Tibial nerve (tissue), 4 donors: ENCODE measurements around the gene CARS2. TPM values are rescaled to one million over a fixed set of nuclear protein-coding genes. Genes with fewer than 3 reads are reported as not detected.

Experiments
- DNase-seq, 2 donors: peaks; one replicate each; pipeline ENCODE4 v3.0.0-alpha.2; 2019; ENCODE audit warnings: low spot score in 2 of 2
- H3K27ac ChIP-seq, 4 donors: fragments of 200-600 bp; sonication (generic) in 3 of 4; one replicate each; pipeline ENCODE4 v1.5.1; 2017 to 2019; ENCODE audit warnings: mild to moderate bottlenecking in 1 of 4
- H3K27me3 ChIP-seq, 2 donors: fragments of 200-600 bp; sonication (generic) in 1 of 2; one replicate each; pipeline versions ENCODE4 v1.5.1 to v1.6.0; 2017 to 2019
- H3K36me3 ChIP-seq, 3 donors: fragments of 200-600 bp; sonication (generic); one replicate each; pipeline ENCODE4 v1.5.1; 2018 to 2019
- H3K4me1 ChIP-seq, 4 donors: fragments of 200-600 bp; sonication (generic) in 3 of 4; one replicate each; pipeline ENCODE4 v1.5.1; 2017 to 2019
- H3K4me3 ChIP-seq, 4 donors: fragments of 200-600 bp; sonication (generic) in 3 of 4; one replicate each; pipeline ENCODE4 v1.5.1; 2017 to 2019; ENCODE audit warnings: mild to moderate bottlenecking in 1 of 4, moderate library complexity in 1 of 4
- H3K9me3 ChIP-seq, 4 donors: fragments of 200-600 bp; sonication (generic) in 3 of 4; one replicate each; pipeline ENCODE4 v1.5.1; 2017 to 2019
- EP300 ChIP-seq, 2 donors: sonication (generic); formaldehyde crosslinking; IDR thresholded peaks; one replicate each; pipeline ENCODE4 v1.6.1; 2017; ENCODE audit warnings: antibody characterized with exemption in 2 of 2, mild to moderate bottlenecking in 1 of 2
- POLR2A ChIP-seq, 2 donors: fragments of 450-650 bp; IDR thresholded peaks; one replicate each; pipeline ENCODE4 v1.6.1; 2017; ENCODE audit warnings: antibody characterized with exemption in 2 of 2, mild to moderate bottlenecking in 2 of 2, moderate library complexity in 2 of 2
- WGBS, 2 donors: methylation state at CpG; one replicate each; pipeline ENCODE4 v1.1.5; 2018; 5-methylcytosine and 5-hydroxymethylcytosine counted together
- total RNA-seq, 4 donors: library from RNA; depleted of rRNA; stranded (reverse); fragments of >200 nt; gene quantifications; one replicate each; pipeline ENCODE4 v1.1.0, GENCODE V29; 2016
- TF ChIP-seq, protein P1 (sequence below), 5 experiments: fragments of 200-600 bp in 3 of 5; fragments of 450-650 bp in 2 of 5; sonication (generic) in 3 of 5; IDR thresholded peaks; one replicate each; pipeline ENCODE4 v1.5.1; 2016 to 2019; ENCODE audit warnings: antibody characterized with exemption in 5 of 5, mild to moderate bottlenecking in 3 of 5, moderate library complexity in 2 of 5

The CARS2 gene
- total RNA-seq, 4 donors from 2014 or later = 33.7 to 68.4 (median 64.3) TPM

DNA sequence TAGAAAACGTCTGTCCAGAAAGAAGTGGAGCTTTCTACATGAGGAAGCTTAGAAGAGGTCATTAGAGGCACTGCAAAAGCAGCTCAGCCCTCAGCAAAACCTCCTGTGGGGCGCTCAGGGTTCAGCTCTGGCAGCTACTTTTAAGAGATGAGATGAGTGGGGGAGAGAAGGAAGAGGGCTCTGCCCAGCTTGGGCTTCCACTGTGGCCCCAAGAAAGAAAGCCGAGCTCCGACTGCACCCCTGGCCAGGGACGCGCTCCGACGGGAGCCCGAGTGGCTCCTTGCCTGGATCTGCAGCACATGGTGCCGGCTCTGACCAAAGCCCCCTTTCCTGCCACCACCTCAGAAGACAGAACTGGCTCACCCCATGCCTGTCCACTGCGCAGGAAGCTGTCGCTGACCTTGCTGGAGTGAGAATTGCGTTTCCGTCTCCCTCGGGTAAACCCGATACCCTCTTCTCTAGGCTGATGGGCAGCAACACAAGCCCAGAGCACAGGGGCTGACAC, 54.1 kb downstream of the CARS2 start:
- TF ChIP-seq EP300 (IDR thresholded peaks at IDR 0.05) (no peak), POLR2A (IDR thresholded peaks at IDR 0.05) (no peak)
- TF ChIP-seq, protein P1, sequence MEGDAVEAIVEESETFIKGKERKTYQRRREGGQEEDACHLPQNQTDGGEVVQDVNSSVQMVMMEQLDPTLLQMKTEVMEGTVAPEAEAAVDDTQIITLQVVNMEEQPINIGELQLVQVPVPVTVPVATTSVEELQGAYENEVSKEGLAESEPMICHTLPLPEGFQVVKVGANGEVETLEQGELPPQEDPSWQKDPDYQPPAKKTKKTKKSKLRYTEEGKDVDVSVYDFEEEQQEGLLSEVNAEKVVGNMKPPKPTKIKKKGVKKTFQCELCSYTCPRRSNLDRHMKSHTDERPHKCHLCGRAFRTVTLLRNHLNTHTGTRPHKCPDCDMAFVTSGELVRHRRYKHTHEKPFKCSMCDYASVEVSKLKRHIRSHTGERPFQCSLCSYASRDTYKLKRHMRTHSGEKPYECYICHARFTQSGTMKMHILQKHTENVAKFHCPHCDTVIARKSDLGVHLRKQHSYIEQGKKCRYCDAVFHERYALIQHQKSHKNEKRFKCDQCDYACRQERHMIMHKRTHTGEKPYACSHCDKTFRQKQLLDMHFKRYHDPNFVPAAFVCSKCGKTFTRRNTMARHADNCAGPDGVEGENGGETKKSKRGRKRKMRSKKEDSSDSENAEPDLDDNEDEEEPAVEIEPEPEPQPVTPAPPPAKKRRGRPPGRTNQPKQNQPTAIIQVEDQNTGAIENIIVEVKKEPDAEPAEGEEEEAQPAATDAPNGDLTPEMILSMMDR (IDR thresholded peaks at IDR 0.05) = no peak
- peaks cover 0 to 71% (median 0%) of the 10 kb centered on the region in 3 donors for H3K36me3 ChIP-seq
- H3K4me3 ChIP-seq = no peak overlapping the region
- H3K27ac ChIP-seq = no peak overlapping the region
- peaks cover 0 to 6% (median 0%) of the 10 kb centered on the region in 4 donors for H3K4me1 ChIP-seq
- H3K27me3 ChIP-seq = no peaks in the 10 kb centered on the region
- no peak for DNase-seq
- WGBS, 2 donors = 91 to 93% methylated on average over 16 of the region's 16 CpGs
- H3K9me3 ChIP-seq = no peaks in the 10 kb centered on the region

DNA sequence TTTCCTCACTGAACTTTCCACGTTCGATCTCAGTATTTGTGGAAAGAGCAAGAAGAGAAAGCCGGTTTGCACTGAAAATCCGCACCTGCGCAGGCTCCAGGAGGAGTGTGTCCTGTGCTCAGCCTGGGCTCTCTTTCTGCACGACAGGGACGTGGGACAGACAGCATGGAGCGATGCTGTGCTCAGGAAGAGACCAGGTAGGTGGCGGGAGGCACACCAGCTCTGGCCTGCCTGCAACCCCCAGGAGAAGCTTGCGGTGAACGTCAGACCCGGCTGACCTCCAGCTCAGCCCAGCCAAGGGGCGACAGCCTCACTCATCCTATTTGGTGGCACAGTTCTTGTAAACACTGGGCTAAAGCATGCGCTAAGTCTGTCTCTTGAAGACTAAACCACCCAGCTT, 54.6 kb downstream of the CARS2 start:
- peaks cover 0 to 6% (median 0%) of the 10 kb centered on the region in 4 donors for H3K4me1 ChIP-seq
- TF ChIP-seq, protein P1 (IDR thresholded peaks at IDR 0.05) = no peak
- no peak for TF ChIP-seq POLR2A (IDR thresholded peaks at IDR 0.05)
- peaks cover 0 to 76% (median 0%) of the 10 kb centered on the region in 3 donors for H3K36me3 ChIP-seq
- H3K4me3 ChIP-seq = no peak overlapping the region
- no peaks in the 10 kb centered on the region for H3K27me3 ChIP-seq
- DNase-seq = no peak
- 90 to 92% methylated on average over 12 to 14 of the region's 14 CpGs for WGBS, 2 donors
- no peaks in the 10 kb centered on the region for H3K9me3 ChIP-seq
- H3K27ac ChIP-seq = no peak overlapping the region

DNA sequence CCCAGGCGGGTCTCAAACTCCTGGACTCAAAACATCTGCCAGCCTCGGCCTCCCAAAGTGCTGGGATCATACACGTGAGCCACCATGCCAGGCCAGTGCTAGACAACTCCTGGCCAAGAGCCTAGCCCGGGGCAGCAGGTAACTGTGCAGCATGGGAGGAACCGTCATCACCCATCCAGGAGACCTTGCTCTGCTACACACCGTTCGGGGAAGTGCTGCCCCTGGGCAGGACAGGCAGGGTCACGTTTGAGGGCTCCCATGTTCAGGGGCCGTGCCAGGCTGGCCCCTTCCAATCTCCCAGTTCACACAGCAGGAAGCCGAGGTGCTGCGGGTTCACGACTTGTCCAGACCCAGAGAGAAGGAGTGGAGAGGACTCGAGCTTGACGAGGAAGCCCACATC, 55.5 kb downstream of the CARS2 start:
- peaks cover 0 to 78% (median 0%) of the 10 kb centered on the region in 3 donors for H3K36me3 ChIP-seq
- TF ChIP-seq EP300 (IDR thresholded peaks at IDR 0.05) (no peak), POLR2A (IDR thresholded peaks at IDR 0.05) (no peak)
- TF ChIP-seq, protein P1 (IDR thresholded peaks at IDR 0.05) = no peak

DNA sequence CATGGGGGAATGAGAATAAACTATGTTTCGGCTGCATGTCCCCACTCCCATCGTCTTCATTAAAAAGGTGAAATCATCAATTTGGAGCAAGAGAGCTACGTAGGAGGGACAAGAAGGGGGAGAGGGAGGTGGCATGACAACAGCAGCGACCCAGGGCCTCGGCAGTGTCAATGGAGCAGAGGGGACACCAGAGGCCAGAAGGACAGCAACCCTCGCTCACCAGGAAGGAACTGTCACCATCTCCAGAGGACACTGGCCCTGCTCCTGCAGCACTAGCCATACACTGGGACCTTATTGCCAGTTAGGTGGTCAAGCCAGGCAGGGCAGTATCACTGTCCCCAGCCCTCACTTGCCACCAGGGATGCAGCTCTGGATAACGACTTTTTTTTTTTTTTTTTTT, 56.4 kb downstream of the CARS2 start:
- H3K4me3 ChIP-seq = no peak overlapping the region
- no peak for TF ChIP-seq EP300 (IDR thresholded peaks at IDR 0.05)
- TF ChIP-seq, protein P1 (IDR thresholded peaks at IDR 0.05) = no peak
- TF ChIP-seq POLR2A (IDR thresholded peaks at IDR 0.05) = no peak
- no peaks in the 10 kb centered on the region for H3K27me3 ChIP-seq
- H3K36me3 ChIP-seq = peaks cover 0 to 79% (median 0%) of the 10 kb centered on the region in 3 donors
- no peak for DNase-seq
- WGBS, 2 donors = 91% methylated on average over 7 of the region's 7 CpGs
- no peaks in the 10 kb centered on the region for H3K9me3 ChIP-seq
- peaks cover 0 to 14% (median 3%) of the 10 kb centered on the region in 4 donors for H3K4me1 ChIP-seq
- H3K27ac ChIP-seq = no peak overlapping the region

More for the DNA sequence above, 55.5 kb downstream of the CARS2 start:
- Histone ChIP-seq H3K27me3 (no peaks in the 10 kb centered on the region), H3K27ac (no peak overlapping the region), H3K4me3 (no peak overlapping the region), H3K9me3 (no peaks in the 10 kb centered on the region), H3K4me1 (peaks cover 0 to 6% (median 0%) of the 10 kb centered on the region in 4 donors)
- no peak for DNase-seq
- WGBS, 2 donors = 86 to 87% methylated on average over 11 to 14 of the region's 14 CpGs

DNA sequence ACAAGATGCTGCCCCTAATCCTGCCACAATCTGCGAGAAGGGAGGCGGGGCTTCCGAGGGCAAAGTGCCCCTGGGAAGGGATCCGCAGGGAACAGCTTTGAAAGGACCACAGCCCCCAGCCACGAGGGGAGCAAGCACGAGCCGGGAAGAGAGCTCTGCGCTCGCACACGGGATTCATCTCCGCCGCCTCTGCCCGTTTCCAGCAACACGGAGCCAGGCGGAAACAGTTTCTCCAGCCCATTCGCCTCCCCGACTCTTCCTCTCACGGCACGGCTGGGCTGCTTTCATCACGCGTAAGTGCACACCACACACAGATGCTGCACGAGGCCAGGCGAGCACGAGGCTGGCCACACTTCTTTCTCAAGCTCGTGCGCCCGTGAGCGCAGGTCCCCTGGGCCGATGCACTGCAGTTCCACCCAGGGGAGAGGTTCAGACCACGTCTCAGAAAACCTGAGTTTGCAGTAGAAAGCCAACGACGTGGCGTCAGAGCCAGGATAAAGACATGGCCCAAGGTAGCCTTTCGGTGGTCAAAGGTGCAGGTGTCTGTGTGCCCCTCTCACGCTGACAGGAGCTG, 57.0 kb downstream of the CARS2 start:
- Histone ChIP-seq H3K27me3 (no peaks in the 10 kb centered on the region), H3K36me3 (peaks cover 0 to 84% (median 0%) of the 10 kb centered on the region in 3 donors), H3K4me1 (peaks cover 0 to 17% (median 3%) of the 10 kb centered on the region in 4 donors), H3K27ac (no peak overlapping the region), H3K4me3 (no peak overlapping the region), H3K9me3 (no peaks in the 10 kb centered on the region)
- no peak for TF ChIP-seq POLR2A (IDR thresholded peaks at IDR 0.05)
- TF ChIP-seq, protein P1 (IDR thresholded peaks at IDR 0.05) = no peak
- DNase-seq = no peak
- 78 to 81% methylated on average over 34 to 35 of the region's 35 CpGs for WGBS, 2 donors
